ENCODE data around the gene ZNF778. TPM values are rescaled to one million over a fixed set of nuclear protein-coding genes. Genes with fewer than 3 reads are reported as not detected.

Gene ZNF778
- total RNA-seq, 1 donor from 2014 or later = 35.5 TPM

DNA sequence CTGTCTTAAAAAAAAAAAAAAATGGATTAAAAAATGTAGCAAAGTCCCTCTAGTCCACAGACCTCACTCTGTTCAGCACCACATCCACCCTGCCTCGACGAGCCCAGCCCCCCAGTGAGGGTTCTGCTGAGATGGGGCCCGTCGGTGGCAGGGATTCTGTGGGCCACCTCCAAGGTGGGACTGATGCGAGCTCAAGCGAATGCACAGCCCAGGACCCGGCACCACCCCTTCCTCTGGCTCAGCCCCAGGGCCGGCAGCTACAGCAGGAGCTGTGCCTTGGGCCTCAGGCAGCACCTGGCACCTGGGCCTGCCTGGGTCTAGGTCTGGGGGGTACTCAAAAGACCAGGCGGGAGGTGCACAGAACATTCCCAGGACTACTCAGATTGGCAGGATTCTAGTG lies 59.5 kb downstream of the ZNF778 start:
- Mint-ChIP-seq H3K27me3 (ENCODE audit: unreplicated experiment) (peaks cover 20% of the 10 kb centered on the region), H3K9me3 (ENCODE audit: unreplicated experiment) (no peaks in the 10 kb centered on the region), H3K36me3 (ENCODE audit: low read depth, unreplicated experiment) (peaks cover 34% of the 10 kb centered on the region), H3K4me3 (ENCODE audit: unreplicated experiment) (peak overlapping the region; percentile 65), H3K27ac (ENCODE audit: unreplicated experiment) (peak overlapping the region; percentile 84), H3K4me1 (ENCODE audit: unreplicated experiment) (no peaks in the 10 kb centered on the region)
- TF ChIP-seq, protein P1, sequence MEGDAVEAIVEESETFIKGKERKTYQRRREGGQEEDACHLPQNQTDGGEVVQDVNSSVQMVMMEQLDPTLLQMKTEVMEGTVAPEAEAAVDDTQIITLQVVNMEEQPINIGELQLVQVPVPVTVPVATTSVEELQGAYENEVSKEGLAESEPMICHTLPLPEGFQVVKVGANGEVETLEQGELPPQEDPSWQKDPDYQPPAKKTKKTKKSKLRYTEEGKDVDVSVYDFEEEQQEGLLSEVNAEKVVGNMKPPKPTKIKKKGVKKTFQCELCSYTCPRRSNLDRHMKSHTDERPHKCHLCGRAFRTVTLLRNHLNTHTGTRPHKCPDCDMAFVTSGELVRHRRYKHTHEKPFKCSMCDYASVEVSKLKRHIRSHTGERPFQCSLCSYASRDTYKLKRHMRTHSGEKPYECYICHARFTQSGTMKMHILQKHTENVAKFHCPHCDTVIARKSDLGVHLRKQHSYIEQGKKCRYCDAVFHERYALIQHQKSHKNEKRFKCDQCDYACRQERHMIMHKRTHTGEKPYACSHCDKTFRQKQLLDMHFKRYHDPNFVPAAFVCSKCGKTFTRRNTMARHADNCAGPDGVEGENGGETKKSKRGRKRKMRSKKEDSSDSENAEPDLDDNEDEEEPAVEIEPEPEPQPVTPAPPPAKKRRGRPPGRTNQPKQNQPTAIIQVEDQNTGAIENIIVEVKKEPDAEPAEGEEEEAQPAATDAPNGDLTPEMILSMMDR (IDR thresholded peaks at IDR 0.05; ENCODE audit: unreplicated experiment) = no peak
- DNase-seq (ENCODE audit: low spot score) = no peak

DNA sequence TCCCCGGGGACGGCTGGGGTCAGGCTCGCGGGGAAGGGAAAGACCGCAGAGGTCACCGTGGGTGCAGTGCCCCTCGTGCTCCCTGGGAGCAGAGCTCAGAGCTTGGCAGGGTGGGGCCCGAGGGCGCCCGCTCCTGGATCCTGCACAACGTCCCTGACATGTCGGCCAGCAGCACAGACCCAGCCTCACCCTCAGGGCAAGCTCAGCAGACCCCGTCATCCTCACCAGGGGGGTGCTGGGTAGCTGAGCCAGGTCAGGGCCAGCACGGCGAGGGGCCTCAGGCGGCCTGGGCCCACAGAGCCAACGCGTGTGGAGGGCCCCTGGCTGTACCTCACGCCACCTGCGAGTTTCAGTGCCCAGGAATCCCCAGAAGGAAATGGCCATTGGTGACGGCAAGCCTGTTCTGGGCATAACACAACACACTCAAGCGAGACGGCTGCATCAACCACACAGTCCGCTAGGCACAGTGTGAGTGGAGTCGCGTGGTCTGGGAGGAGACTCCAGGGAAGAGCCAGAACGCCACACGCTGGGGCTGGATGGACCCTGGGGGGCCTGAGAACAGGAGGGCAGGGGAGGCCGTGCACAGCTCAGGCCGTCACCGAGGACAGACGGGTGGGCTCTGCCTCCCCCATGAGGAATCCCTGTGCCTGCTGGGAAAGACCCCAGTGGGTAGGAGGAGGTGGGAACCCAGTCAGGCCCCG lies 60.3 kb downstream of the ZNF778 start:
- Mint-ChIP-seq H3K27me3 (ENCODE audit: unreplicated experiment) (peaks cover 18% of the 10 kb centered on the region), H3K27ac (ENCODE audit: unreplicated experiment) (no peak overlapping the region), H3K4me1 (ENCODE audit: unreplicated experiment) (no peaks in the 10 kb centered on the region), H3K9me3 (ENCODE audit: unreplicated experiment) (no peaks in the 10 kb centered on the region), H3K36me3 (ENCODE audit: low read depth, unreplicated experiment) (peaks cover 28% of the 10 kb centered on the region), H3K4me3 (ENCODE audit: unreplicated experiment) (no peak overlapping the region)
- no peak for DNase-seq (ENCODE audit: low spot score)
- TF ChIP-seq, protein P1 (IDR thresholded peaks at IDR 0.05; ENCODE audit: unreplicated experiment) = no peak

DNA sequence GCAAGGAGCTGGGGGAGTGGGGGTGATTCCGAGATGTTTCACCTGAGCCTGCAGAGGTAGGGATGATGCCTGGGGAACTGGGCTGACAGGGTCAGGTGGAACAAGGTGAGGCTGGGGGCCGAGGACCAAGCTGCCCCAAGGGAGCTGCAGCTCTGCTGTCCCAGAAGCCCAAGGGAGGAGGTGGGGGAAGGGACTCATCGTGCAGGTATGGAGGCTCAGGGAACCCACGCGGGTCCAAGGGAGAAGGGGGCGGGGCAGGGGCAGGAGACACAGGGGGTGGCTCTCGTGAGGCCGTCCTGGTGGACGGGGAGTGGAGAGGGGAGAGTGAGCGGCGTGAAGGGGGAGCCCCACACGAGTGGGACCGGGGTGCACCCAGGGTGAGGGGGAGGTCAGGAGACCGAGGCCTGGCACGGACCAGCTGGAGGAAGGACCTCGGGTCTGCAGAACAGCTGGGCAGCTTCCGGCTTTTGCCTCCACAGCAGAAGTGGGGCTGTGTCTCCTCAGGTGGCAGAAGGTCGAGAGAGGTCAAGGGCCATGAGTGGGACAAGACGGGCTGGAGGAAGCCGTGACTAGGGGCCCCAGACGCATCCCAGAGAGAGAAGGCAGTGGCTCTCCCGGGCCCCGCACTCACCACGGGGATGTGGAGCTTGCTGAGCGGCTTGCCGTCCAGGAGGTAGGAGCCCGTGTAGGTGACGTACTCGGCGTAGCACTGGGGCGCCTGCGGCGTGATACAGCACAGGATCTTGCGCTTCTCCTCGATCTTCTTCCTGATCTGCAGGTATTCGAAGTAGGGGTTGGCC lies 61.1 kb downstream of the ZNF778 start:
- peaks cover 11% of the 10 kb centered on the region for H3K27me3 Mint-ChIP-seq (ENCODE audit: unreplicated experiment)
- peaks cover 20% of the 10 kb centered on the region for H3K36me3 Mint-ChIP-seq (ENCODE audit: low read depth, unreplicated experiment)
- H3K27ac Mint-ChIP-seq (ENCODE audit: unreplicated experiment) = peak overlapping the region; percentile 42
- TF ChIP-seq, protein P1 (IDR thresholded peaks at IDR 0.05; ENCODE audit: unreplicated experiment) = no peak
- no peak for DNase-seq (ENCODE audit: low spot score)
- H3K9me3 Mint-ChIP-seq (ENCODE audit: unreplicated experiment) = no peaks in the 10 kb centered on the region
- H3K4me3 Mint-ChIP-seq (ENCODE audit: unreplicated experiment) = no peak overlapping the region
- H3K4me1 Mint-ChIP-seq (ENCODE audit: unreplicated experiment) = no peaks in the 10 kb centered on the region

DNA sequence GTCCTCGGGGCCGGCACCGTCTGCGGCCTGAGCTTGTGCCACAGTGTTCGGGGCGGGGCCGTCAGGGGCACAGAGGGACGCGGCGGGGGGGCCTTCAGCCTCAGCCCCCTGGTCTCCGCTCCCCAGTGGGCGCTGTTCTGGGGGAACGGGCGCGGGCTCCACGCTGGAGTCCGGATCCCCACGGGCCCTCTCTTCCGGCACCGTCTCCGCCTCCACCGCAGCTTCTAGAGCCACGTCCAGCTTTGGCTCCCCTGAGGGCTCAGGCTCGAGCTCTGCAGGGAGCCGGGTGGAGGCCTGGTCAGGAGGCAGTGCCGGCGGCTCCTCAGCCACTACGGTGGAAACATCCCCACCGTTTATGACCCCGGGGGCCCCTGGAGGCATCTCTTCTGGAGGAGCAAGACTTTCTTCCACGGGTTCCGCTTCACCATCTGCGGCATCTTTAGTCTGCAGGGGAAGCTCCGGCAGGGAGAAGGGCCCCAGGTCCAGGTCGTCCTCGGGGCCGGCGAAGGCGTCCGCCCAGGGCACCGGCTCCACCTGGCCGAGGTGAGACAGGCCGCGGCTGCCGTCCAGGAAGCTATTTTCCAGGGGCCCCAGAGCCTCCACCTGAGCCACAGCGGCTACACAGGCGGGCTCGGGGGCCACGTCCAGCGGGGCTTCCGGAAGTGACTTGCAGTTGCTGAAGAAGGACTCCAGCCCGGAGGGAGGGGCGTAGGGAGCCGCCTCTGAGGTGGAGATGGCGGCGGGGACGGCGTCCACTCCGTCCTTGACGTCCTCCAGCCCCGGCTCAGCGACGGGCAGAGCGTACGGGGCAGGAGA lies 62.4 kb downstream of the ZNF778 start:
- no peaks in the 10 kb centered on the region for H3K4me1 Mint-ChIP-seq (ENCODE audit: unreplicated experiment)
- TF ChIP-seq, protein P1 (IDR thresholded peaks at IDR 0.05; ENCODE audit: unreplicated experiment) = no peak
- H3K36me3 Mint-ChIP-seq (ENCODE audit: low read depth, unreplicated experiment) = peaks cover 17% of the 10 kb centered on the region
- no peaks in the 10 kb centered on the region for H3K9me3 Mint-ChIP-seq (ENCODE audit: unreplicated experiment)
- H3K4me3 Mint-ChIP-seq (ENCODE audit: unreplicated experiment) = no peak overlapping the region
- peaks cover 10% of the 10 kb centered on the region for H3K27me3 Mint-ChIP-seq (ENCODE audit: unreplicated experiment)
- no peak overlapping the region for H3K27ac Mint-ChIP-seq (ENCODE audit: unreplicated experiment)
- DNase-seq (ENCODE audit: low spot score) = no peak
